ENCODE results near the gene PNPLA8.
"Not testable (repeated sequence)": the region's sequence is repeated elsewhere in the genome, so short reads cannot be mapped to it uniquely, and the experiment has no call there.

The PNPLA8 gene

DNA sequence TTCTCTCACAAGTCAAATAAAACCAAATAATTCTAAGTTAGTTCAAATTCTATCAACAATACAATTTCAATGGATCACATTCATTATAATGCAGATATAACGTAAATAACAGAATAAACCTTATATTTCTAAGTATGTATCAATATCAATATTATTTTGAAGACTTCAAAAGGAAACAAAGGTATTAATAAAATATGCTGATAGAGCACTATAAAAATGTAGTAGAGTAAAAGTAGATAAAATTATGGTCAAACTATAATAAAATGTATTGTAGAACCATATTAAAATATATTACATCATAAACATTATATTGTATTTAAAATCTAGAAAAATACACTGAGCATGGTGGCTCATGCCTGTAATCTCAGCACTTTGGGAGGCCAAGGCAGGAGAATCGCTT lies 46.2 kb downstream of the PNPLA8 start:
- no peak for DNase-seq (ENCODE audit: low read depth)
- no peak overlapping the region for H3K4me3 ChIP-seq (ENCODE audit: control insufficient read depth, low read depth, low read length)
- TF ChIP-seq, protein P1, sequence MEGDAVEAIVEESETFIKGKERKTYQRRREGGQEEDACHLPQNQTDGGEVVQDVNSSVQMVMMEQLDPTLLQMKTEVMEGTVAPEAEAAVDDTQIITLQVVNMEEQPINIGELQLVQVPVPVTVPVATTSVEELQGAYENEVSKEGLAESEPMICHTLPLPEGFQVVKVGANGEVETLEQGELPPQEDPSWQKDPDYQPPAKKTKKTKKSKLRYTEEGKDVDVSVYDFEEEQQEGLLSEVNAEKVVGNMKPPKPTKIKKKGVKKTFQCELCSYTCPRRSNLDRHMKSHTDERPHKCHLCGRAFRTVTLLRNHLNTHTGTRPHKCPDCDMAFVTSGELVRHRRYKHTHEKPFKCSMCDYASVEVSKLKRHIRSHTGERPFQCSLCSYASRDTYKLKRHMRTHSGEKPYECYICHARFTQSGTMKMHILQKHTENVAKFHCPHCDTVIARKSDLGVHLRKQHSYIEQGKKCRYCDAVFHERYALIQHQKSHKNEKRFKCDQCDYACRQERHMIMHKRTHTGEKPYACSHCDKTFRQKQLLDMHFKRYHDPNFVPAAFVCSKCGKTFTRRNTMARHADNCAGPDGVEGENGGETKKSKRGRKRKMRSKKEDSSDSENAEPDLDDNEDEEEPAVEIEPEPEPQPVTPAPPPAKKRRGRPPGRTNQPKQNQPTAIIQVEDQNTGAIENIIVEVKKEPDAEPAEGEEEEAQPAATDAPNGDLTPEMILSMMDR (IDR thresholded peaks at IDR 0.05; ENCODE audit: control insufficient read depth, insufficient read depth, low read depth, low read length, missing control alignments) = no peak

DNA sequence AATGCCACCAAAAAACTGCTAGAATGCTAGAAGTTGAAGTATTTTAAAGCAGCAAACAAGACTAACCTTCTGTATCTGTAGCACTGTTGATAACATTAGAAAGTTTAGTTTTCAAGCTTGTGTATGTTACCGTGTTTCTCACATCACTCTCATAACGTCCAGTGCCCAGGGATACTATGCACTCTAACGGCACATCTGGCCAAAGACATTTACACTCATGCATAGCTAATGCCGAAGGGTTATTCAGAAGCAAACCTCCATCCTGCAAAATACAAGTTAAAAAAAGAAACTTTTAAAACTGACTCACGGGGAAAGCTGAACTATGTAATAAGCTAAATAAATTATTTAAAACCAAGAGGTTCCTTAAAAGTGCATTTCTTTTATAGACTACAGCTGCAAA lies 46.8 kb downstream of the PNPLA8 start:
- no peak overlapping the region for H3K4me3 ChIP-seq (ENCODE audit: control insufficient read depth, low read depth, low read length)
- TF ChIP-seq, protein P1 (IDR thresholded peaks at IDR 0.05; ENCODE audit: control insufficient read depth, insufficient read depth, low read depth, low read length, missing control alignments) = no peak

DNA sequence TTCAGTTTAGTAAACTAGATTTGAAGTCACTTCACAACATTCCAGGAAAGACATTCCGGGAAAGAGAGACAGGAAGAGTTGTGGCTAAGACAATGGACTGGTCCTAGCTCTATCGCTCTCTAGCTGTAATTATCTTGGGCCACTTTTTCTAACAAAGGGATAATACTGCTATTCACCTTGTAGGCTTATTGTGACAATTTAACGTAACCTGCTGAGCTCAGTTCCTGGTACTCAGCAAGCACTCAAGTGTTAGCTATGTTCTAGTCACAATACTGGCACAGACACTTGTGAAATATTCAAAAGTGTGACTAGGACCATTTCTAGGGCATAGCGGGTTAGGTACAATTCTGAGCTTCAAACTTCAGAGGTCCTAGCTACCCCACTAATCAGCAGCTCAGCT lies 57.7 kb downstream of the PNPLA8 start:
- TF ChIP-seq, protein P1 (IDR thresholded peaks at IDR 0.05; ENCODE audit: control insufficient read depth, insufficient read depth, low read depth, low read length, missing control alignments) = no peak
- H3K4me3 ChIP-seq (ENCODE audit: control insufficient read depth, low read depth, low read length) = no peak overlapping the region
- no peak for DNase-seq (ENCODE audit: low read depth)

More for the DNA sequence above, 46.8 kb downstream of the PNPLA8 start:
- DNase-seq (ENCODE audit: low read depth) = no peak

DNA sequence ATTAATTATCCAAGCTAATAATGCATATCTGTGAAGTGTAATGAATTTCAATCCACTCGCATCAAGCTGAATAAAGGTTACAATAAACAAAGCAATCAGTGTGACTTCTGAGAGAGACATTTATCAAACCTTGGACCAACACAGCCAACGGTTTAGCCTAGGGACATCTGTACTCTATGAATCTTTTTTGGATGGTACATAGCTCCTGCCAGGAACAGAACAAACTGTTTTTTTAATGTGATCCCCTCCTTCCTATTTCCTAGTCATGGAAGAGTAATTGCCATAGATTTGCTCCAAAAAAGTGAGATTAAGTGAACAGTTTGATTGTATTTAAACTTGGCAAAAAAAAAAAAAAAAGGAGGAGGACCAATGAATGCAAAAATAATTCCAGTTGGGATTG lies 58.5 kb downstream of the PNPLA8 start:
- TF ChIP-seq, protein P1 (IDR thresholded peaks at IDR 0.05; ENCODE audit: control insufficient read depth, insufficient read depth, low read depth, low read length, missing control alignments) = no peak
- no peak for DNase-seq (ENCODE audit: low read depth)
- no peak overlapping the region for H3K4me3 ChIP-seq (ENCODE audit: control insufficient read depth, low read depth, low read length)

DNA sequence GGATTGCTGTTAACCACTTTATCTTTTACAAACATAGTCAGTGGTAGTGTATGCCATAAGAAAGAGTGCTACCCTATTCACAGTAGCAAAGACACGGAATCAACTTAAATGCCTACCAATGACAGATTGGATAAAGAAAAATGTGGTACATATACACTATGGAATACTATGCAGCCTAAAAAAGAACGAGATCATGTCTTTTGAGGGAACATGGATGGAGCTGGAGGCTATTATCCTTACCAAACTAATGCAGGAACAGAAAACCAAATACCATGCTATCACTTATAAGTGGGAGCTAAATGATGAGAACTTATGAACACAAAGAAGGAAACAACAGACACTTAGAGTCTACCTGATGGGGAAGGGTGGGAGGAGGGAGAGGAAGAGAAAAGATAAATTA lies 59.6 kb downstream of the PNPLA8 start:
- not testable (repeated sequence) for DNase-seq (ENCODE audit: low read depth); H3K4me3 ChIP-seq (ENCODE audit: control insufficient read depth, low read depth, low read length)

DNA sequence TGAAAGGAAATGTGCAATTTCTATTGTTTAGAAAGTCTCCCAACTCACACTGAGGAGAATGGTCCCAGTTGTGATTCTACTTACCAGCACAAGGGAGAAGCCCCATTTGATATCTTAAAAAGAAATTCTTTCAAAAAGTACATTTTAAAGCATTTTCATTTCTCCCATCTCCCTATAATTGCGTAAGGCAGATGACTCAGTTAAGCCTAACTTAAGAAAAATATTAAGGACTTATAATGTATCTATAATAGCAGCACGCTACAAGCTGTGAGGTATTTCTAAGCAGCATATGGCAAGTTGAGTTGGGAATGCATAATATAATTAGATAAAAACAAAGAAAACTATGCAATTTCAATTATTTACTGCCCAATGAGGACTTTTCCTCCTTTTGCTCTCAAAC lies 61.2 kb downstream of the PNPLA8 start:
- H3K4me3 ChIP-seq (ENCODE audit: control insufficient read depth, low read depth, low read length) = no peak overlapping the region
- TF ChIP-seq, protein P1 (IDR thresholded peaks at IDR 0.05; ENCODE audit: control insufficient read depth, insufficient read depth, low read depth, low read length, missing control alignments) = no peak
- DNase-seq (ENCODE audit: low read depth) = no peak

DNA sequence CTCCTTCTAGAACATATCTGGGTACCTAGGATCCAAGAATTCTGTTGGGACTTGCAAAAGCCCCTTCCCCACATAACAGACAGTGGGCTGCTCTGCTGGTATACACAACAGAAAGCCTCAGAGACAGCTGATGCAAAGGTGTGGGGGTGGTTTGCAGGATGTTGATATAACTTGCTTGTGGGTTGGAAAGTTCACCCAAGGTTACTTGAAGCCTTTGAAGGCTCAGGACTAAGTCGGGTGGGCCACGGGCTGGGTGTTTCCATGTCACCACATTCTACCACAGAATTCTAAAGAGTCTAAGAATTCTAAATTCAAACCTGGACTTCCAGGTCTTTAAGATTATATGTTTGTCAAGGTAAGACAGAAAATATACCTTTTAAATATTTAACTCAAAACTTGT lies 62.3 kb downstream of the PNPLA8 start:
- H3K4me3 ChIP-seq (ENCODE audit: control insufficient read depth, low read depth, low read length) = no peak overlapping the region
- TF ChIP-seq, protein P1 (IDR thresholded peaks at IDR 0.05; ENCODE audit: control insufficient read depth, insufficient read depth, low read depth, low read length, missing control alignments) = no peak
- no peak for DNase-seq (ENCODE audit: low read depth)

Data from AG09309 (cell line).